ENCODE measurements around the gene MLYCD. TPM values are rescaled to one million over a fixed set of nuclear protein-coding genes. Genes with fewer than 3 reads are reported as not detected.
A peak's percentile ranks its signal among the peaks of the same experiment; 100 is the strongest.

MLYCD gene
- total RNA-seq, 1 donor from 2014 or later = 2.8 TPM

- Mint-ChIP-seq H3K36me3 (ENCODE audit: low read depth, unreplicated experiment) (no peaks in the 10 kb centered on the region), H3K27me3 (ENCODE audit: low read depth, unreplicated experiment) (peaks cover 2% of the 10 kb centered on the region), H3K27ac (ENCODE audit: unreplicated experiment) (no peak overlapping the region), H3K4me1 (ENCODE audit: low read depth, unreplicated experiment) (peaks cover 7% of the 10 kb centered on the region), H3K9me3 (ENCODE audit: unreplicated experiment) (peaks cover 13% of the 10 kb centered on the region), H3K4me3 (ENCODE audit: unreplicated experiment) (no peak overlapping the region)
- FAIRE-seq (no peak), DNase-seq (ENCODE audit: low read depth) (no peak)
- Histone ChIP-seq H3K4me3 (ENCODE audit: insufficient read depth, low read depth, low read length) (no peak overlapping the region), H3K27ac (ENCODE audit: low read depth, low read length) (no peak overlapping the region), H3K4me1 (ENCODE audit: insufficient read depth, low read length) (peaks cover 7% of the 10 kb centered on the region), H3K4me2 (ENCODE audit: low read length) (no peak overlapping the region), H3K27me3 (ENCODE audit: insufficient read depth, low read length) (no peaks in the 10 kb centered on the region), H3K79me2 (ENCODE audit: insufficient read depth, low read length) (no peaks in the 10 kb centered on the region), H4K20me1 (ENCODE audit: insufficient read depth, low read length) (peaks cover 6% of the 10 kb centered on the region), H2AFZ (ENCODE audit: low read depth, low read length) (no peak overlapping the region), H3K9me3 (ENCODE audit: insufficient read depth, low read depth, low read length) (peaks cover 9% of the 10 kb centered on the region), H3K36me3 (ENCODE audit: insufficient read depth, low read length) (no peaks in the 10 kb centered on the region), H3K9ac (ENCODE audit: low read length) (no peak overlapping the region)
- no peak for TF ChIP-seq EZH2 (IDR thresholded peaks at IDR 0.05; ENCODE audit: insufficient read depth, low read length)
- no peak for TF ChIP-seq CTCF (IDR thresholded peaks at IDR 0.05; ENCODE audit: insufficient read depth, low read depth, low read length)
Observed at GRCh38 chr16:83895243-83895642, 3.7 kb upstream of the MLYCD start.

- no peaks in the 10 kb centered on the region for H3K79me2 ChIP-seq (ENCODE audit: insufficient read depth, low read length)
- no peak overlapping the region for H3K27ac Mint-ChIP-seq (ENCODE audit: unreplicated experiment)
- H4K20me1 ChIP-seq (ENCODE audit: insufficient read depth, low read length) = peaks cover 10% of the 10 kb centered on the region
- H3K27me3 Mint-ChIP-seq (ENCODE audit: low read depth, unreplicated experiment) = peaks cover 2% of the 10 kb centered on the region
- H3K4me1 ChIP-seq (ENCODE audit: insufficient read depth, low read length) = peaks cover 10% of the 10 kb centered on the region
- no peaks in the 10 kb centered on the region for H3K27me3 ChIP-seq (ENCODE audit: insufficient read depth, low read length)
- H3K4me3 Mint-ChIP-seq (ENCODE audit: unreplicated experiment) = no peak overlapping the region
- no peak overlapping the region for H3K9ac ChIP-seq (ENCODE audit: low read length)
- no peak for DNase-seq (ENCODE audit: low read depth)
- FAIRE-seq = no peak
- no peak overlapping the region for H3K27ac ChIP-seq (ENCODE audit: low read depth, low read length)
- H3K9me3 Mint-ChIP-seq (ENCODE audit: unreplicated experiment) = peaks cover 6% of the 10 kb centered on the region
- H3K4me1 Mint-ChIP-seq (ENCODE audit: low read depth, unreplicated experiment) = peaks cover 9% of the 10 kb centered on the region
- no peak for TF ChIP-seq EZH2 (IDR thresholded peaks at IDR 0.05; ENCODE audit: insufficient read depth, low read length)
- no peak for TF ChIP-seq CTCF (IDR thresholded peaks at IDR 0.05; ENCODE audit: insufficient read depth, low read depth, low read length)
- H2AFZ ChIP-seq (ENCODE audit: low read depth, low read length) = no peak overlapping the region
- no peaks in the 10 kb centered on the region for H3K36me3 Mint-ChIP-seq (ENCODE audit: low read depth, unreplicated experiment)
- no peak overlapping the region for H3K4me2 ChIP-seq (ENCODE audit: low read length)
- H3K9me3 ChIP-seq (ENCODE audit: insufficient read depth, low read depth, low read length) = peaks cover 4% of the 10 kb centered on the region
- H3K4me3 ChIP-seq (ENCODE audit: insufficient read depth, low read depth, low read length) = no peak overlapping the region
- no peaks in the 10 kb centered on the region for H3K36me3 ChIP-seq (ENCODE audit: insufficient read depth, low read length)
Observed at GRCh38 chr16:83895942-83896341, 3.0 kb upstream of the MLYCD start.

GRCh38 chr16:83899272-83899897 is 470 bp downstream of the MLYCD start:
- Mint-ChIP-seq H3K4me1 (ENCODE audit: low read depth, unreplicated experiment) (peaks cover 14% of the 10 kb centered on the region), H3K4me3 (ENCODE audit: unreplicated experiment) (peak overlapping the region; percentile 90), H3K9me3 (ENCODE audit: unreplicated experiment) (no peaks in the 10 kb centered on the region), H3K36me3 (ENCODE audit: low read depth, unreplicated experiment) (no peaks in the 10 kb centered on the region), H3K27me3 (ENCODE audit: low read depth, unreplicated experiment) (no peaks in the 10 kb centered on the region), H3K27ac (ENCODE audit: unreplicated experiment) (peak overlapping the region; percentile 85)
- H3K36me3 ChIP-seq (ENCODE audit: insufficient read depth, low read length) = no peaks in the 10 kb centered on the region
- no peaks in the 10 kb centered on the region for H3K27me3 ChIP-seq (ENCODE audit: insufficient read depth, low read length)
- H3K27ac ChIP-seq (ENCODE audit: low read depth, low read length) = peak overlapping the region; percentile 15
- no peaks in the 10 kb centered on the region for H3K79me2 ChIP-seq (ENCODE audit: insufficient read depth, low read length)
- H3K4me1 ChIP-seq (ENCODE audit: insufficient read depth, low read length) = peaks cover 12% of the 10 kb centered on the region
- H2AFZ ChIP-seq (ENCODE audit: low read depth, low read length) = peak overlapping the region; percentile 87
- H4K20me1 ChIP-seq (ENCODE audit: insufficient read depth, low read length) = peaks cover 26% of the 10 kb centered on the region
- peak overlapping the region; percentile 88 for H3K4me2 ChIP-seq (ENCODE audit: low read length)
- H3K9me3 ChIP-seq (ENCODE audit: insufficient read depth, low read depth, low read length) = no peaks in the 10 kb centered on the region
- FAIRE-seq = no peak
- H3K9ac ChIP-seq (ENCODE audit: low read length) = peak overlapping the region; percentile 80
- no peak for TF ChIP-seq EZH2 (IDR thresholded peaks at IDR 0.05; ENCODE audit: insufficient read depth, low read length)
- no peak for TF ChIP-seq CTCF (IDR thresholded peaks at IDR 0.05; ENCODE audit: insufficient read depth, low read depth, low read length)
- peak overlapping the region; percentile 66 for H3K4me3 ChIP-seq (ENCODE audit: insufficient read depth, low read depth, low read length)
- peak; percentile 63 for DNase-seq (ENCODE audit: low read depth)

Data from astrocyte (in vitro differentiated cells and primary cell).